Activated naive CD8-positive, alpha-beta T cell treated with anti-CD3 and anti-CD28 coated beads, Interleukin-2, amount 10 ng/mL, durations not matched to agents 7 days and 5 days (primary cell): Measurements from ENCODE around the gene TPRG1. TPM values are rescaled to one million over a fixed set of nuclear protein-coding genes. Genes with fewer than 3 reads are reported as not detected.

ENCODE experiments used
- ATAC-seq: fragments of 150-1000 bp; cut with Tn5 transposase; one replicate; pipeline ENCODE4 v1.10.0; 2021; ENCODE audit warnings: low read depth, moderate library complexity
- POLR2A ChIA-PET: fragments of 350-600 bp; sonication (Branson Sonifier 250); formaldehyde crosslinking; loops from one replicate; lab custom pipeline; 2021; ENCODE audit warnings: antibody characterized with exemption; lab: Charles Lee
- DNase-seq: peaks from one replicate; pipeline ENCODE4 v3.0.0; 2021
- H3K27ac Mint-ChIP-seq: one replicate; pipeline ENCODE4 v1.8.0; 2022; ENCODE audit warnings: mild to moderate bottlenecking, mixed read lengths
- H3K27me3 Mint-ChIP-seq: one replicate; pipeline ENCODE4 v1.8.0; 2022; ENCODE audit warnings: mild to moderate bottlenecking, moderate library complexity, mixed read lengths
- H3K36me3 Mint-ChIP-seq: one replicate; pipeline ENCODE4 v1.8.0; 2021; ENCODE audit warnings: mild to moderate bottlenecking, mixed read lengths
- H3K4me1 Mint-ChIP-seq: one replicate; pipeline ENCODE4 v1.8.0; 2021; ENCODE audit warnings: mixed read lengths
- H3K4me3 Mint-ChIP-seq: one replicate; pipeline ENCODE4 v1.8.0; 2022; ENCODE audit warnings: mild to moderate bottlenecking, moderate library complexity, mixed read lengths
- H3K9me3 Mint-ChIP-seq: one replicate; pipeline ENCODE4 v1.8.0; 2021; ENCODE audit warnings: mixed read lengths
- total RNA-seq, 2 experiments: library from RNA; stranded (reverse); gene quantifications; one replicate each; pipeline ENCODE4 v1.2.3, GENCODE V29; 2021

TPRG1 gene
- total RNA-seq, 2 experiments from 2014 or later = 42.4 to 50.9 TPM

DNA sequence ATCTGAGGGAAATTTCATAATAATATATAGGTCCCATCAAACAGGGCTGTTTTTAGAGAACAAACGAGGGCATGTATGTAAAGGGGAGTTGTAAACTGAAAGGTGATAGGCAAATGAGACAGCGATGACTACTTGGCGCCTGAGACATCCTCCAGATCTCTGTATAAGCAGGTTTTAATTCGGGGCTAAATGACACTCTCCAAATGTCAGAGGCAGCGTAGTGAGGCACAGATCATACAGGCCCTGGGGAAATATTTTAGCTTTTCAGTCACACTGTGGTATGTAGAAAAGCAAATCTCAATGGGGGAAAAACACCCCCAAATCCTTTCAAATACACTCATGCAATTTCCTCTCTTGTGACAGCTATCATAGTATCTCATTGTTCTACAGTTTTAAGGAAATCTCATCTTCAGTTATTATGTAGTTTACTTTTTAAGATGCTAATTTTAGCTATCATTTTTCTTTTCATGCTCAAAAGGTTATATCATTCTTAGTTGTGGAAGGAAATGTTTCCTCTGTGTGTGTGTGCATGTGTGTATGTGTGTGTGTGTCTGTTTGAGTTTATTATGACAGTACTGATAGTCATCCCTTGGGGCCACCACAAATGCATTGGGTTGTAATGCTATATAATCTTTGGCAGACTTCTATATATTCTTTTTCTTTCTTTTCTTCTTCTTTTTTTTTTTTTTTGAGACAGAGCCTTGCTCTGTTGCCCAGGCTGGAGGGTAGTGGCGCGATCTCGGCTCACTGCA, 1.1 kb downstream of the TPRG1 start:
- Mint-ChIP-seq H3K27ac (no peak overlapping the region), H3K4me1 (peaks cover 1% of the 10 kb centered on the region), H3K27me3 (no peaks in the 10 kb centered on the region), H3K36me3 (no peaks in the 10 kb centered on the region), H3K4me3 (no peak overlapping the region), H3K9me3 (peaks cover 2% of the 10 kb centered on the region)
- POLR2A ChIA-PET = no interaction called here
- ATAC-seq = no peak
- DNase-seq = no peak

DNA sequence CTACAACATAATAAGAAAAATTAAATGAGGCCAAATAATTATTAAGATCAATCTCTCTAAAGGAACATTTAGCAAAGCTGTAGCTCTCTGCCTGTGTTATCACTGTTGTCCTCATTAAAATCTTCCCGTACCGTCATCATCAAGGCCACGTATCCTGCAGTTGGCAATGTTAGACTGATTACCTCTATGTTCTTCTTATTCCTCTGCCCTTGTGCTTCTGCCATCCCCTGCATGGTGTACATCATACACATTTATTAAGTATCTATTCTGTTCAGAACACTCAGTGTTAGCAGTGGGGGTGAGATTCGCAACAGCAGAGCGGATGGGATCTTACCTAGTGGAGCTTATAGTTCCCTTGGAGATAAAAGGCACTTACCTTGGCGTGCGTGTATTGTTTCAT, 12.8 kb downstream of the TPRG1 start:
- no peak for DNase-seq
- H3K9me3 Mint-ChIP-seq = peaks cover 18% of the 10 kb centered on the region
- H3K4me1 Mint-ChIP-seq = no peaks in the 10 kb centered on the region
- H3K27ac Mint-ChIP-seq = no peak overlapping the region
- H3K4me3 Mint-ChIP-seq = no peak overlapping the region
- no peaks in the 10 kb centered on the region for H3K27me3 Mint-ChIP-seq
- no peak for ATAC-seq
- no peaks in the 10 kb centered on the region for H3K36me3 Mint-ChIP-seq
- POLR2A ChIA-PET = no interaction called here

- no peaks in the 10 kb centered on the region for H3K36me3 Mint-ChIP-seq
- H3K27ac Mint-ChIP-seq = no peak overlapping the region
- POLR2A ChIA-PET = no interaction called here
- H3K4me3 Mint-ChIP-seq = no peak overlapping the region
- H3K27me3 Mint-ChIP-seq = no peaks in the 10 kb centered on the region
- no peaks in the 10 kb centered on the region for H3K4me1 Mint-ChIP-seq
- DNase-seq = no peak
- no peak for ATAC-seq
- H3K9me3 Mint-ChIP-seq = peaks cover 15% of the 10 kb centered on the region
Measured at GRCh38 chr3:189186101-189186500, 14.3 kb downstream of the TPRG1 start.

DNA sequence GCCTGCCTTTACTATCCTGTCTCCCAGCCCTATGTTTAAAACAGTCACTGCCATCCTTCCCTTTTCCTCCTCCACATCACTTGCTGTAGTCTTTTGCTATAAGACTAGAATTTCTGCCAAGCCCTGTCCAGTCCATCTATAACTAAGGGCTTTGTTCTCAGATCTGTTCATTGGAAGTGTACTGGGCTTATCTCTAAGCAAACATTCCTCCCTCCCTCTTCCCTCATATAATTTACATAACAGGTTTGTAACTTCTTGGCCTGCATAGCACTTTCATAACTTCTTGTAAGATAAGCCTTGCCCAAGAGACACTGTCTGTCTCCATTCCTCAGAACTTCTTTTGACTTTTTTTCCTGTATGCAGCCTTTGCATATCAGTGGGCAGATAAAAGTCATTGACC, 16.7 kb downstream of the TPRG1 start:
- POLR2A ChIA-PET = no interaction called here
- H3K4me1 Mint-ChIP-seq = no peaks in the 10 kb centered on the region
- H3K27me3 Mint-ChIP-seq = no peaks in the 10 kb centered on the region
- H3K4me3 Mint-ChIP-seq = no peak overlapping the region
- H3K27ac Mint-ChIP-seq = no peak overlapping the region
- DNase-seq = no peak
- no peak for ATAC-seq
- peaks cover 8% of the 10 kb centered on the region for H3K9me3 Mint-ChIP-seq
- H3K36me3 Mint-ChIP-seq = no peaks in the 10 kb centered on the region

GRCh38 chr3:189192725-189193124, 21.0 kb downstream of the TPRG1 start:
- POLR2A ChIA-PET = no interaction called here
- no peak for DNase-seq
- H3K36me3 Mint-ChIP-seq = no peaks in the 10 kb centered on the region
- H3K4me3 Mint-ChIP-seq = no peak overlapping the region
- H3K4me1 Mint-ChIP-seq = no peaks in the 10 kb centered on the region
- H3K27me3 Mint-ChIP-seq = no peaks in the 10 kb centered on the region
- no peak overlapping the region for H3K27ac Mint-ChIP-seq
- H3K9me3 Mint-ChIP-seq = peaks cover 15% of the 10 kb centered on the region
- no peak for ATAC-seq

- ATAC-seq (no peak), DNase-seq (no peak)
- Mint-ChIP-seq H3K36me3 (no peaks in the 10 kb centered on the region), H3K9me3 (peaks cover 15% of the 10 kb centered on the region), H3K4me1 (no peaks in the 10 kb centered on the region), H3K4me3 (no peak overlapping the region), H3K27me3 (no peaks in the 10 kb centered on the region), H3K27ac (no peak overlapping the region)
- POLR2A ChIA-PET = no interaction called here
Measured at GRCh38 chr3:189195302-189195701, 23.5 kb downstream of the TPRG1 start.

DNA sequence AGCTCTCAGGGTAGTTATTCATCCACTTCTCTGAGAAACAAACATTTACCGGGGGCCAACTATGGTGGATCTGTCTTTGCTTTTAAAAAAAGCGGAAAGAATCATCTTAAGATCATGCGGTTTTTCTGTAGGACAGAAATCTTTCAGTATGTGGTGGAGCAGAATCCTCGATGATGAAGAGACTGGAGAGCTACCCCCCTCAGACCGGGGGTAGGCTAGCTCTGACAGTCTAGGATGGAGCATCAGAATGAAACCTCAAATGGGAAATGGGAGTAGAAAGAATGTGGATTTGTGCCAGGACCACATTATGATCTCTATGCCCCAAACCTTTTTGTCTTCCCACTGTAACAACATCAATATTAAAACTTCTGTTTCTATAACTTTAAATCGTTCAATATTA, 30.3 kb downstream of the TPRG1 start:
- Mint-ChIP-seq H3K27ac (no peak overlapping the region), H3K9me3 (peaks cover 3% of the 10 kb centered on the region), H3K36me3 (no peaks in the 10 kb centered on the region), H3K4me3 (no peak overlapping the region), H3K27me3 (peaks cover 3% of the 10 kb centered on the region), H3K4me1 (no peaks in the 10 kb centered on the region)
- POLR2A ChIA-PET = no interaction called here
- DNase-seq = no peak
- no peak for ATAC-seq

DNA sequence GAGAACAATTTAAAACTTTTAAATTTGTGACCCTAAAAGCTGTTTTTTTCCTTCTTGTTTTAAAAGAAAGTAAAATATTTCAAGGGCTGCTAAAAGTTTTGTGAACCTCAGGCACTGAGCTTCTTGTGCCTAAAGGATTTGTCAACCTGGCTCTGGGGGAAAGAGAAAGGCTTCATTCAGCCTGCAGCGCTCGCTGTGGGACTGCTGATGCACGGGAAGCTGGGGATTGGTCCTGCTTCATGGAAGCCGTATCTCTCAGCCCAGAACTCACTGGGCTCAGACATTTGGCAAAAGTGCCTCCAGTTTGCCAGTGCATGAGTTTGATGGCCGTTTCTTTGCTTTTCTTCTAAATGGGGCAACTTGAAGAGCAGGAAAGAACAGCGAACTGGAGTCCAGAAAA, 30.8 kb downstream of the TPRG1 start:
- Mint-ChIP-seq H3K9me3 (no peaks in the 10 kb centered on the region), H3K4me1 (no peaks in the 10 kb centered on the region), H3K36me3 (no peaks in the 10 kb centered on the region)

DNA sequence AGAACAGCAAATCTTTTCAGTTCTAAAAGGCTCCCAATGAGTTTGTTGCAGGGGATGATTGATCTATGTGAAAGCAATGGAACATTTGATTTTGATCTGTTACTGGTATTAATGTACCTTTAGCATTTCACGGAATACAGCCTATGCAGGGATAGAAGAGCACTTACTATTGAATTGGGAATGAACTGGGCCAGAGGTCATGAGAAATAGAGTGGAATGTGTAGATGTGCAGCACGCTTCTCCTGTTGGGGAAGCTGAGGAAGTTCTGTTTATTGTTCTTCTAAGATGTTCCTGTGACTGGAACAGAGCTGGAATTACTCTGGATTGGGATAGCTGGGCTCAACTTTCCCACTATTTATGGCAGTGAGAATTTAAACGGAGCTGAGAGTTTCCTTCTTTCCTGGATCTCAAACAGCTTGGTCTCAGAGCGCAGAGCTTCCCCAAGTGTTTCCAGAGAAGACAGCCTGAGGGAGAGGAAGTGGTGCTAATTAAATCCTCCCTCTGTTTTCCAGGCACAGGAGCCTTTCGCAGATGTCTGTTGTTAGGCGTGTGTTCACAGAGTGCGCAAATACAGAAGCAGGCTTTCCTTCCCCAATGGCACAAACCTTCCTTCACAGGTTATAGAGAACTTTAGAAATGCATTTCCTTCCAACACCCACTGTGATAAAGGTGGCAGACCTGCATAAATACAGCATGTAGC, 32.5 kb downstream of the TPRG1 start:
- H3K36me3 Mint-ChIP-seq = no peaks in the 10 kb centered on the region
- H3K27ac Mint-ChIP-seq = no peak overlapping the region
- no peaks in the 10 kb centered on the region for H3K9me3 Mint-ChIP-seq
- H3K4me1 Mint-ChIP-seq = no peaks in the 10 kb centered on the region
- H3K27me3 Mint-ChIP-seq = peaks cover 3% of the 10 kb centered on the region
- DNase-seq (no peak), ATAC-seq (no peak)
- POLR2A ChIA-PET = no interaction called here
- H3K4me3 Mint-ChIP-seq = no peak overlapping the region

More for the DNA sequence above, 30.8 kb downstream of the TPRG1 start:
- DNase-seq (no peak), ATAC-seq (no peak)
- Mint-ChIP-seq H3K4me3 (no peak overlapping the region), H3K27ac (no peak overlapping the region), H3K27me3 (peaks cover 3% of the 10 kb centered on the region)
- POLR2A ChIA-PET = no interaction called here

- no peaks in the 10 kb centered on the region for H3K36me3 Mint-ChIP-seq
- no peak overlapping the region for H3K4me3 Mint-ChIP-seq
- H3K27me3 Mint-ChIP-seq = peaks cover 8% of the 10 kb centered on the region
- DNase-seq = no peak
- no peaks in the 10 kb centered on the region for H3K4me1 Mint-ChIP-seq
- no peaks in the 10 kb centered on the region for H3K9me3 Mint-ChIP-seq
- ATAC-seq = no peak
- POLR2A ChIA-PET = no interaction called here
- no peak overlapping the region for H3K27ac Mint-ChIP-seq
Measured at GRCh38 chr3:189204937-189205336, 33.2 kb downstream of the TPRG1 start.

- no peak for ATAC-seq
- no peaks in the 10 kb centered on the region for H3K4me1 Mint-ChIP-seq
- H3K27ac Mint-ChIP-seq = no peak overlapping the region
- no peak for DNase-seq
- no peaks in the 10 kb centered on the region for H3K9me3 Mint-ChIP-seq
- POLR2A ChIA-PET = no interaction called here
- peaks cover 8% of the 10 kb centered on the region for H3K27me3 Mint-ChIP-seq
- no peaks in the 10 kb centered on the region for H3K36me3 Mint-ChIP-seq
- no peak overlapping the region for H3K4me3 Mint-ChIP-seq
Measured at GRCh38 chr3:189210251-189210770, 38.5 kb downstream of the TPRG1 start.

- Mint-ChIP-seq H3K36me3 (no peaks in the 10 kb centered on the region), H3K4me1 (no peaks in the 10 kb centered on the region), H3K9me3 (no peaks in the 10 kb centered on the region), H3K27ac (no peak overlapping the region), H3K4me3 (no peak overlapping the region), H3K27me3 (peaks cover 8% of the 10 kb centered on the region)
- ATAC-seq (no peak), DNase-seq (no peak)
- POLR2A ChIA-PET = no interaction called here
Measured at GRCh38 chr3:189212681-189213080, 40.9 kb downstream of the TPRG1 start.

- ATAC-seq (no peak), DNase-seq (no peak)
- POLR2A ChIA-PET = no interaction called here
- Mint-ChIP-seq H3K9me3 (no peaks in the 10 kb centered on the region), H3K4me1 (no peaks in the 10 kb centered on the region), H3K27me3 (peaks cover 7% of the 10 kb centered on the region), H3K27ac (no peak overlapping the region), H3K4me3 (no peak overlapping the region), H3K36me3 (no peaks in the 10 kb centered on the region)
Measured at GRCh38 chr3:189214651-189215050, 42.9 kb downstream of the TPRG1 start.
